Cardiac fibroblast (primary cell): ENCODE data around the gene PUM1.

Experiments used
- DNase-seq, 2 donors: peaks; one replicate each; pipeline versions ENCODE4 v3.0.0 to v3.0.0-alpha.2; 2010; ENCODE audit warnings: low read depth in 2 of 2
- H3K4me3 ChIP-seq, 2 donors: replicated peaks in 1 of 2; 1 replicate in 1 of 2; 2 replicates in 1 of 2; pipeline ENCODE4 v1.5.1; 2011; ENCODE audit warnings: low read depth in 2 of 2, low read length in 2 of 2, mild to moderate bottlenecking in 2 of 2, moderate library complexity in 1 of 2
- TF ChIP-seq, protein P1 (sequence below): IDR thresholded peaks from one replicate; pipeline ENCODE4 v1.5.1; 2011; ENCODE audit warnings: low read depth, mild to moderate bottlenecking, low read length, inconsistent platforms

PUM1 gene

DNA sequence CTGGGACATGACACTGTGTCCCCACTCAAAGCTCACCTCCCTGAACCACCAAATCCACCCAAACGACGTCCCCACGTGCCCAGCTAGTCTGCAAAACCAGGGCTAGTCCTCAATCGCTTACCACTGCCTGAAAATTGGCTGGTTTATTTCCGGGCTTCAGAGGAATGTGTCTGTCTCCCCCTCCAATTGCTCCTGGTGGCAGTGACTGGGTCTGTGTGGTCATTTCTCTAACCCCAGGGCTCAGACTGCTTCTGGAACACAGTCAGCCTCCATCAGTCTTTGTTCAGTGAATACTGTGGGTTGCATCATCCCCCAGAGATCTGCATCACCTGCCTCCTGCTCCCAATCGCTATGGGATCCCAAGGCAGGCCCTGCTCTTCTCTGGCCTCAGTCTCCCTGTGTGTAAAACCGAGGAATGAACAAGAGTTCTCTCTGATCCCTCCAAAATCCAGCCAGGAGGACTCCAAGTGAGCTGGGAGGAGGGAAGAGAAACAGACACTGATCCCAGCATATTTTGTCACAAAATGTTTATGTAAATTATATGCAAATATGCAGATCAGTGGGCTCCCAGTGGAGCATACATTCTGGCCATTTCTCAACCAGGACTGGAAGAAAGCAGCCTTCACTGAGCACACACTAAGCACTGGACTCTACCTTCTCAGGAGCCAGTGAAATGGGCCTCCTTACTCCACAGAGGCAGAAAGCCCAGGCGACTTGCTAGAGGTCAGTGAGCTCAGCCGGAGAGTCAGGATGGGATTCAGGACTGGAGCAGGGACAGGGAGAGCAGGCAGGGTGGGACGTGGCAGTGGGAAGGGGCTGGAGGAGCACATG is 177.8 kb downstream of the PUM1 start:
- DNase-seq, result peak in 1 of 2 donors; percentile 30
- TF ChIP-seq, protein P1, sequence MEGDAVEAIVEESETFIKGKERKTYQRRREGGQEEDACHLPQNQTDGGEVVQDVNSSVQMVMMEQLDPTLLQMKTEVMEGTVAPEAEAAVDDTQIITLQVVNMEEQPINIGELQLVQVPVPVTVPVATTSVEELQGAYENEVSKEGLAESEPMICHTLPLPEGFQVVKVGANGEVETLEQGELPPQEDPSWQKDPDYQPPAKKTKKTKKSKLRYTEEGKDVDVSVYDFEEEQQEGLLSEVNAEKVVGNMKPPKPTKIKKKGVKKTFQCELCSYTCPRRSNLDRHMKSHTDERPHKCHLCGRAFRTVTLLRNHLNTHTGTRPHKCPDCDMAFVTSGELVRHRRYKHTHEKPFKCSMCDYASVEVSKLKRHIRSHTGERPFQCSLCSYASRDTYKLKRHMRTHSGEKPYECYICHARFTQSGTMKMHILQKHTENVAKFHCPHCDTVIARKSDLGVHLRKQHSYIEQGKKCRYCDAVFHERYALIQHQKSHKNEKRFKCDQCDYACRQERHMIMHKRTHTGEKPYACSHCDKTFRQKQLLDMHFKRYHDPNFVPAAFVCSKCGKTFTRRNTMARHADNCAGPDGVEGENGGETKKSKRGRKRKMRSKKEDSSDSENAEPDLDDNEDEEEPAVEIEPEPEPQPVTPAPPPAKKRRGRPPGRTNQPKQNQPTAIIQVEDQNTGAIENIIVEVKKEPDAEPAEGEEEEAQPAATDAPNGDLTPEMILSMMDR, result no peak
- H3K4me3 ChIP-seq, result no peak overlapping the region

DNA sequence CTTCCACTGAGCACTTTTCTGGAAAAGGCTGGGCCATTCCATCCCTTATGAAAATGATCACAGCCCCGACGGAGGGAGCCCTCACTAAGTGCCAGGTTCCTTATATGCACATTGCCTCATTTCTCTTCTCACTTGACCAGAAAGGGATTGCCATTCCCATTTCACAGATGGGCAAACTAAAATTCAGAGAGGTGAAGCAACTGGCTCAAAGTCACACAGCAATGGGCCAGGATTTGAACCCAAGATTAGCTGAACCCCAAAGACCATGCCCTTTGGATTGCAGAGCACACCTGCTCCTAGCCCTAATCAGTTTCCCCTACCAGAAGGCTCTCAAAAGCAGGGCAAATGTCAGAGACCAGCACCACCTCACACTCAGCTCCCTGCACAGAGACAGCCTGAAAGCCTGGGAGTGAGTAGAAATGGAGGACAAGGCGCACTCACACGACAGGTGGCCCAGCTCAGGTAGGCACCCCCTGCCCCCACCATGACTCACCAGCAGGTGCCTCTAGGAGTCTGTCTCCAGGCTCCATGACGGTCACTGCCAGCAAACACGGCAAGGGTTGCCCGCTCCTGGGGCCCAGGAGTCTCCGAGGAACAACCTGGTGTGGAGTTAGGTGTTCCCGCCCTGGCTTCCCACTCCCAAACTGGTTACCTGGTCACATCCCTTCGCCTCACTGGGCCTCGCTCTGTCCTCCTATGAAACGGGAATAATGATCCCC is 178.6 kb downstream of the PUM1 start:
- H3K4me3 ChIP-seq, result no peak overlapping the region
- DNase-seq, result no peak
- TF ChIP-seq, protein P1, result no peak

DNA sequence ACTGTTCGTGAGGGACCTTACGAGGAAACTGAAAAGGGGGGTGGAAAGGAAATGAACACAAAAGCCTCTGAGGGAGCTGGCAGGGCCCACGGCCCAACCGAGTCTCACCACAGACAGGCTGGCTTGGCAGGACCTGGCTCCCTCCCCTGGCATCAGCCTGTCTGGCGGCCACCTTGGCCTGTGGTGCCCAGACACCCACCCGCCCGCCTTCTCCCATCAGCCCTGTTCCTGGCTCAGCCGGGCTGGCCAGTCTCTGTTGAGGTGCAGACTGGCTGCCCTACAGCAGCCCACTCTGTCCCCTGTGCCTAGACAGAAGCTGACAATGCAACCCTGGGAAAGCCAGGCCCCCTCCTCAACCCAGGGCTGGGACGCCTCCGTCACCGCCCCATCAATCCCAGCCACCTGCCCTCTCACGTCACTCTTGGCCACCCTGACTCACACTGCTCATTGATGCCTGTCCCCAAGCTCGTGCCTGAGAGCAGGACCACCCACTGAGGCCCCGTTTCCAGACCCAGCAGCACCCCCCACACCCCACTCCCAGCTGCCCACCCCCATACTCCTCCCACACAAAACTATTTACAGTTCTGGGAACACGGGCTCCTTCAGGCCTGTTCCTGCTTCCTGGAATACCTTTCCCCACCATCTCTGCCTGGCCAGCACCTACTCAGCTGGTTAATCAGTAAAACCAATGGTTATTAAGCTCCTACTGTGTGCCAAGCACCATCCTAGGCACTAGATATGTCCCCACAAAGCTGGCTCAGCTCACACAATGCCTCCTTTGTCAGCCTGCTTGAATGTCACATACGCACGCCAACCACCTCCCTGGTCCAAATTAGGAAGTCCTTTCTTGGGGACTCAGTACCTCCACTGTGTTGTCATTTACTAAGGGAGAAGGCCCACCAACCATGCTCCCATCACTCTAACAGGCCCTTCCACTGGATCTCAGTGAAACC is 179.7 kb downstream of the PUM1 start:
- H3K4me3 ChIP-seq, result no peak overlapping the region
- TF ChIP-seq, protein P1, result no peak
- DNase-seq, result no peak

DNA sequence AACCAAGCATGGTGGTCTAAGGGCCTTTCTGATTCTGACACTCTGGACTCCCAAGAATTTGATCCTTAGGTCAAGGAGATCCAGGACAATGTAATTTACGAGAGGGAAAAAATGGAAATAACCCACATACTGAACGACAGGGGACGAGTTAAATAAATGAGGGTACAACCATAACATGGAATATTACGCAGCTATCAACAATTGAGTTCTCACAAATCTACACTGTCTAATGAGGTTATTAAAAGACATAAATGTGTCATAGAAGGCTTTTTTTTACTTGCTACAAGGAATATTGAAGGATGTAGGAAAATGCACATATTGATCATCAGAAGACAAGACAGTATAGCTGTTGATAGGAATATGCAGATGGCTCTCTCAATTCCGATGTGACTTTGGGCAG is 180.8 kb downstream of the PUM1 start:
- TF ChIP-seq, protein P1, result no peak
- H3K4me3 ChIP-seq, result no peak overlapping the region
- no peak for DNase-seq

DNA sequence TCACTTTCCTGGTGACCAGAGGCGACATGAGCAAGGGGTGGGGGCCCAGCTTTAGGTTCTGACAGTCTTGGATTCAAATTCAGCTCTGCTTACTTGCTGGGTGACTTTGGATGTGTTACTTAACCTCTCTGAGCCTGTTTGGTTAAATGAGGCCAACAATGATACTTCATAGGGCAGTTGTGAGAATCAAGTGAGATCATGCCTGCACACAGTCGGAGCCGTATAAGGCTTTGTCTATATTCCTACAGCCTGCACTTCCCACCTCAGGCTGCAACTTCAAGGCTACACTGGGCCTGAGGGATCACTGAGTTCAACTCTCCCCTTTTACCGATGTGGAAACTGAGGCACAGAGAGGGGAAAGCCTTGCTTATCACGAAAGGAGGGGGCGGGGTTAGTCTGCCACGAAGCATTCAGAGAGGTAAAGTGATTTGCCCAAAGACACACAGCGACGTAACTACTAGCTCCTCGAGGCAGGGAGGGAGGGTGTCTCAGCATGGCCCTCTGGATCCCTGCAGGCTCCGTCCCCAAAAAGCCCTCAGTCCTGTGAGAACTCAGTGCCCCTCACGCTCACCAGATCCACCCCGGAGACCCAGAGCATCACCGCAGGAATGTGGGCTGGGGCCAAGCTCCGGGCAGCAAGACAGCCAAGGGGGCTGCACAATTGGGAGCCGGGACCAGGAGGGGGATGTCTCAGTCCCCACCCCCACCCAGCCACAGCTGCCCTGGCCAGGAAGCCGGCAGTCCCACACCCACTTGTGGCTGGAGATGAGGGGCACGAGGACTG is 181.9 kb downstream of the PUM1 start:
- no peak overlapping the region for H3K4me3 ChIP-seq
- TF ChIP-seq, protein P1, result no peak
- no peak for DNase-seq
